ENCODE measurements around the gene RAPGEF2. TPM values are rescaled to one million over a fixed set of nuclear protein-coding genes. Genes with fewer than 3 reads are reported as not detected.

The RAPGEF2 gene
- total RNA-seq, 1 experiment from 2014 or later, result 29.8 TPM

DNA sequence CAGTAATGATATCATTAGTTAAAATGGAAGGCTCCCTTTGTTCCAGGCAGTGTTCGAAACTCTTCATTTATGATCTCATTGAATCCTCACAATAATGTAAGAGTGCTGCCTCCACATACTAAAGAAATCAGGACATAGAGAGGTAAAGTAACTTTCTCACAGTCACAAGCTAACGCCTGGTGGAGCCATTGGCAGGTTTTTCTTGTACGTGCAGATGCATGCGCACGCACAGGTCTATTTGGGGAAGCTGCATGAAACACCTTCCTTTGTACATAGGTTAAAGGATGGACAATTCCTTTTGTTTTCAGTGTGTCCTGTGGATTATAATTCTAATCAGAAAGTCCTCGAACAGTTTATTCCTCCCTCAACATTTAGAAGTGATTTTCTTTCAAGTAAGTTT, 176.2 kb downstream of the RAPGEF2 start:
- no peaks in the 10 kb centered on the region for H3K9me2 ChIP-seq (ENCODE audit: insufficient read depth)
- no peaks in the 10 kb centered on the region for H3K36me3 ChIP-seq (ENCODE audit: low read depth)
- intact Hi-C loops (cut with micrococcal nuclease; ENCODE audit: unreplicated experiment), result no loop called here
- no peak overlapping the region for H3K27ac ChIP-seq
- no peak for DNase-seq
- 0 out of 2 replicates have a peak, but pooled peaks cover 3% of the 10 kb centered on the region for H3K79me2 ChIP-seq (ENCODE audit: low read depth)
- H3K27me3 ChIP-seq (ENCODE audit: insufficient read depth, low read depth), result no peaks in the 10 kb centered on the region
- no peak overlapping the region for H2AFZ ChIP-seq
- peaks cover 27% of the 10 kb centered on the region for H3K4me1 ChIP-seq (replicated peaks; ENCODE audit: insufficient read depth)
- TF ChIP-seq, protein P1, sequence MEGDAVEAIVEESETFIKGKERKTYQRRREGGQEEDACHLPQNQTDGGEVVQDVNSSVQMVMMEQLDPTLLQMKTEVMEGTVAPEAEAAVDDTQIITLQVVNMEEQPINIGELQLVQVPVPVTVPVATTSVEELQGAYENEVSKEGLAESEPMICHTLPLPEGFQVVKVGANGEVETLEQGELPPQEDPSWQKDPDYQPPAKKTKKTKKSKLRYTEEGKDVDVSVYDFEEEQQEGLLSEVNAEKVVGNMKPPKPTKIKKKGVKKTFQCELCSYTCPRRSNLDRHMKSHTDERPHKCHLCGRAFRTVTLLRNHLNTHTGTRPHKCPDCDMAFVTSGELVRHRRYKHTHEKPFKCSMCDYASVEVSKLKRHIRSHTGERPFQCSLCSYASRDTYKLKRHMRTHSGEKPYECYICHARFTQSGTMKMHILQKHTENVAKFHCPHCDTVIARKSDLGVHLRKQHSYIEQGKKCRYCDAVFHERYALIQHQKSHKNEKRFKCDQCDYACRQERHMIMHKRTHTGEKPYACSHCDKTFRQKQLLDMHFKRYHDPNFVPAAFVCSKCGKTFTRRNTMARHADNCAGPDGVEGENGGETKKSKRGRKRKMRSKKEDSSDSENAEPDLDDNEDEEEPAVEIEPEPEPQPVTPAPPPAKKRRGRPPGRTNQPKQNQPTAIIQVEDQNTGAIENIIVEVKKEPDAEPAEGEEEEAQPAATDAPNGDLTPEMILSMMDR (conservative IDR thresholded peaks at IDR 0.05), result no peak
- no peak for TF ChIP-seq EZH2 (IDR thresholded peaks at IDR 0.05; ENCODE audit: low read depth)
- no TSS peak for BruUV-seq (replicated peaks)
- H3K9me3 ChIP-seq (ENCODE audit: insufficient read depth, low read depth), result no peaks in the 10 kb centered on the region
- no peak overlapping the region for H3K4me3 ChIP-seq
- H4K20me1 ChIP-seq (ENCODE audit: insufficient read depth), result no peaks in the 10 kb centered on the region
- H3F3A ChIP-seq (ENCODE audit: insufficient read depth, low read depth), result no peaks in the 10 kb centered on the region
- POLR2A ChIA-PET (ENCODE audit: unreplicated experiment), result no interaction called here
- H3K4me2 ChIP-seq, result no peak overlapping the region
- CTCF ChIA-PET, result no interaction called here

DNA sequence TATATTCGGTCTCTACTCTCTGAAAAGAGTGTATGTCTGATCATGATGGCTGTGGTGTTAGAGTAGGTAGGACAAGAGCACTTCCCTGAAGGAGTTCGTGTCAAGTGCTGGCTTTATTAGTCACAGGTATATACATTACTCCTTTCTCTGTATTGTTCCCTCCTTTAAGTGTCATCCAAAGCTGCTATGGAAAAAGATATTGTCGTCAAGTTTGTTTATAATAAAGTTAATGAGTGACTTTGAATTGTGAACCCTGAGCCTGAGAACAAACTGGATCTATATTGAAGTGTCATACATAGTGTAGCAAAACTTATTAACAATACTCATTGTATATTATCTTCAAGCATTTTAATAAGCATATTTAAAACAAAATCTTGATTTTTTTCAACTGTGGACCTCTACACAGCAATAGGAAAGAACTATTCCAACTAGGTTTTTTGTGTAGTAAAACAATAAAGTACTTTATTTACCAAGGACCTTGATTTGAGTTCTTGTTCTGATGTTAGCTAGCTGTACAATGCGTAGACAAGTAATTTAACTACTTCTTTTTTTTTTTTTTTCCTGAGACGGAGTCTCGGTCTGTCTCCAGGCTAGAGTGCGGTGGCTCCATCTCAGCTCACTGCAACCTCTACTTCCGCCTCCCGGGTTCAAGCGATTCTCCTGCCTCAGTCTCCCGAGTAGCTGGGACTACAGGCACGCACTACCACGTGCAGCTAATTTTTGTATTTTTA, 177.7 kb downstream of the RAPGEF2 start:
- CTCF ChIA-PET, result no interaction called here

DNA sequence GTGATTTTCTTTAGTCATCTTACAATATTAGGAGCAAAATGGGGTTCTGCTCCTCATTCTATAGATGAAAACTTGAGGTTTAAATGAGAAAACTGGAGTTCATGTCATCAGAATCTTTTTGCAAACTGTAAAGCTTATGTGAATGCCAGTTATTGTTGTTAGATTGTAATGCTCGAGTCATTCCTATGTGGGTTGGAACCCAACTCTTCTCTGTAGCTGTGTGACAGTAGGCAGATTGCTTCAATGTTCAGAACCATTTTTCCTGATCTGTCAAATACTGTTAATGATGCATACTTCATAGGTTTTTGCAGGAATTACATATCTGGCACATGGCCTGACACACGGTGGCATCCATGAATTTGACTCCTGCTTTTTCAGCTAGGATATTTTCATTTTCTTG, 178.9 kb downstream of the RAPGEF2 start:
- CTCF ChIA-PET, result interaction anchor here (0.5 kb wide), 1 partner anchor 177 kb away, joined by 3 read pairs; no protein-coding TSS in a partner anchor
- H3F3A ChIP-seq (ENCODE audit: insufficient read depth, low read depth), result no peaks in the 10 kb centered on the region
- DNase-seq, result no peak
- H3K36me3 ChIP-seq (ENCODE audit: low read depth), result no peaks in the 10 kb centered on the region
- TF ChIP-seq EZH2 (IDR thresholded peaks at IDR 0.05; ENCODE audit: low read depth), result no peak
- TF ChIP-seq, protein P1 (conservative IDR thresholded peaks at IDR 0.05), result no peak
- H3K79me2 ChIP-seq (ENCODE audit: low read depth), result 0 out of 2 replicates have a peak, but pooled peaks cover 3% of the 10 kb centered on the region
- H3K9me3 ChIP-seq (ENCODE audit: insufficient read depth, low read depth), result no peaks in the 10 kb centered on the region
- POLR2A ChIA-PET (ENCODE audit: unreplicated experiment), result no interaction called here
- no peak overlapping the region for H3K4me2 ChIP-seq
- intact Hi-C loops (cut with micrococcal nuclease; ENCODE audit: unreplicated experiment), result no loop called here
- BruUV-seq (replicated peaks), result no TSS peak
- H3K4me3 ChIP-seq, result no peak overlapping the region
- H2AFZ ChIP-seq, result no peak overlapping the region
- H3K27ac ChIP-seq, result no peak overlapping the region
- H4K20me1 ChIP-seq (ENCODE audit: insufficient read depth), result no peaks in the 10 kb centered on the region
- no peaks in the 10 kb centered on the region for H3K27me3 ChIP-seq (ENCODE audit: insufficient read depth, low read depth)
- peaks cover 17% of the 10 kb centered on the region for H3K4me1 ChIP-seq (replicated peaks; ENCODE audit: insufficient read depth)
- no peaks in the 10 kb centered on the region for H3K9me2 ChIP-seq (ENCODE audit: insufficient read depth)

More for the DNA sequence above, 177.7 kb downstream of the RAPGEF2 start:
- no peaks in the 10 kb centered on the region for H3K9me2 ChIP-seq (ENCODE audit: insufficient read depth)
- POLR2A ChIA-PET (ENCODE audit: unreplicated experiment), result no interaction called here
- BruUV-seq (replicated peaks), result no TSS peak
- no peak overlapping the region for H2AFZ ChIP-seq
- no peak overlapping the region for H3K27ac ChIP-seq
- 0 out of 2 replicates have a peak, but pooled peaks cover 3% of the 10 kb centered on the region for H3K79me2 ChIP-seq (ENCODE audit: low read depth)
- TF ChIP-seq EZH2 (IDR thresholded peaks at IDR 0.05; ENCODE audit: low read depth), result no peak
- TF ChIP-seq, protein P1 (conservative IDR thresholded peaks at IDR 0.05), result no peak
- intact Hi-C loops (cut with micrococcal nuclease; ENCODE audit: unreplicated experiment), result no loop called here
- DNase-seq, result no peak
- H3K4me1 ChIP-seq (replicated peaks; ENCODE audit: insufficient read depth), result peaks cover 17% of the 10 kb centered on the region
- H3K4me3 ChIP-seq, result no peak overlapping the region
- no peaks in the 10 kb centered on the region for H3F3A ChIP-seq (ENCODE audit: insufficient read depth, low read depth)
- H3K4me2 ChIP-seq, result no peak overlapping the region
- no peaks in the 10 kb centered on the region for H3K9me3 ChIP-seq (ENCODE audit: insufficient read depth, low read depth)
- H4K20me1 ChIP-seq (ENCODE audit: insufficient read depth), result no peaks in the 10 kb centered on the region
- no peaks in the 10 kb centered on the region for H3K36me3 ChIP-seq (ENCODE audit: low read depth)
- H3K27me3 ChIP-seq (ENCODE audit: insufficient read depth, low read depth), result no peaks in the 10 kb centered on the region

Measured in PC-9 (cell line).